Measurements from ENCODE around the gene GNAO1.

DNA sequence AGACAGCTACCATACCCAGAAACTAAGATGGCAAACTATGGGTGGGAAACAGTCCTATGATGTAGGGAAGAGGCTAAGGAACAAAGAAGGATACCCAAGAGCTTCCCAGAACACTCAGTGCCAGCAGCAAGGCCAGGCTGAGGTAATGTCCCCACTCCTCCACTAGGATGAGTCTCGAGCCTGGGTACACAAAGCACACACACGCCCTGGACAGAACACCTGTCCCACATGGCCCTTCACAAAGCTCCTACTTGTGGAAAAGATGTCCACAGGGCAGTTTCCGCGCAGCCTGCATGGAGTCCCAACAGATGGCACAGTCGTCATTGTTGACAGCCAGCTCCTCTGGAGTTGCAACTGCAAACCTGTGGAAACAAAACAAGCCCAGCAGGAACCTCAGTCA is 210.2 kb downstream of the GNAO1 start:
- TF ChIP-seq, protein P1, sequence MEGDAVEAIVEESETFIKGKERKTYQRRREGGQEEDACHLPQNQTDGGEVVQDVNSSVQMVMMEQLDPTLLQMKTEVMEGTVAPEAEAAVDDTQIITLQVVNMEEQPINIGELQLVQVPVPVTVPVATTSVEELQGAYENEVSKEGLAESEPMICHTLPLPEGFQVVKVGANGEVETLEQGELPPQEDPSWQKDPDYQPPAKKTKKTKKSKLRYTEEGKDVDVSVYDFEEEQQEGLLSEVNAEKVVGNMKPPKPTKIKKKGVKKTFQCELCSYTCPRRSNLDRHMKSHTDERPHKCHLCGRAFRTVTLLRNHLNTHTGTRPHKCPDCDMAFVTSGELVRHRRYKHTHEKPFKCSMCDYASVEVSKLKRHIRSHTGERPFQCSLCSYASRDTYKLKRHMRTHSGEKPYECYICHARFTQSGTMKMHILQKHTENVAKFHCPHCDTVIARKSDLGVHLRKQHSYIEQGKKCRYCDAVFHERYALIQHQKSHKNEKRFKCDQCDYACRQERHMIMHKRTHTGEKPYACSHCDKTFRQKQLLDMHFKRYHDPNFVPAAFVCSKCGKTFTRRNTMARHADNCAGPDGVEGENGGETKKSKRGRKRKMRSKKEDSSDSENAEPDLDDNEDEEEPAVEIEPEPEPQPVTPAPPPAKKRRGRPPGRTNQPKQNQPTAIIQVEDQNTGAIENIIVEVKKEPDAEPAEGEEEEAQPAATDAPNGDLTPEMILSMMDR (conservative IDR thresholded peaks at IDR 0.05), result peak; percentile 26
- TF ChIP-seq ZFX (IDR thresholded peaks at IDR 0.05), result no peak
